Activated T-cell treated with anti-CD3 and anti-CD28 coated beads for 4 hours (primary cell): Measurements from ENCODE around the gene FLRT2.

ENCODE experiments used
- DNase-seq: peaks from one replicate; pipeline ENCODE4 v3.0.0-alpha.2; 2020

The FLRT2 gene

GRCh38 chr14:85601690-85602089, 71.7 kb downstream of the FLRT2 start:
- no peak for DNase-seq

- no peak for DNase-seq
Measured at GRCh38 chr14:85602345-85602744, 72.4 kb downstream of the FLRT2 start.

- DNase-seq: no peak
Measured at GRCh38 chr14:85604021-85604420, 74.1 kb downstream of the FLRT2 start.

- no peak for DNase-seq
Measured at GRCh38 chr14:85604714-85605113, 74.8 kb downstream of the FLRT2 start.

- DNase-seq: no peak
Measured at GRCh38 chr14:85607651-85608081, 77.7 kb downstream of the FLRT2 start.

GRCh38 chr14:85613496-85613895, 83.6 kb downstream of the FLRT2 start:
- no peak for DNase-seq

- no peak for DNase-seq
Measured at GRCh38 chr14:85616386-85616885, 86.5 kb downstream of the FLRT2 start.

- no peak for DNase-seq
Measured at GRCh38 chr14:85616886-85617285, 86.9 kb downstream of the FLRT2 start.

- no peak for DNase-seq
Measured at GRCh38 chr14:85617791-85618190, 87.8 kb downstream of the FLRT2 start.

- DNase-seq: no peak
Measured at GRCh38 chr14:85618390-85618789, 88.4 kb downstream of the FLRT2 start.

GRCh38 chr14:85618978-85619377, 89.0 kb downstream of the FLRT2 start:
- no peak for DNase-seq

- DNase-seq: no peak
Measured at GRCh38 chr14:85619851-85620250, 89.9 kb downstream of the FLRT2 start.

GRCh38 chr14:85620947-85621346, 91.0 kb downstream of the FLRT2 start:
- no peak for DNase-seq

- DNase-seq: no peak
Measured at GRCh38 chr14:85622106-85622505, 92.2 kb downstream of the FLRT2 start.

GRCh38 chr14:85622986-85623685, 93.2 kb downstream of the FLRT2 start:
- no peak for DNase-seq

GRCh38 chr14:85625925-85626585, 96.1 kb downstream of the FLRT2 start:
- no peak for DNase-seq

- no peak for DNase-seq
Measured at GRCh38 chr14:85634205-85634604, 104.3 kb downstream of the FLRT2 start.

- DNase-seq: no peak
Measured at GRCh38 chr14:85644211-85644610, 114.3 kb downstream of the FLRT2 start.

- no peak for DNase-seq
Measured at GRCh38 chr14:85653029-85653428, 123.1 kb downstream of the FLRT2 start.

GRCh38 chr14:85660243-85660922, 130.4 kb downstream of the FLRT2 start:
- DNase-seq: no peak

GRCh38 chr14:85662096-85662495, 132.2 kb downstream of the FLRT2 start:
- no peak for DNase-seq

GRCh38 chr14:85663256-85663655, 133.3 kb downstream of the FLRT2 start:
- no peak for DNase-seq

- DNase-seq: no peak
Measured at GRCh38 chr14:85663667-85664066, 133.7 kb downstream of the FLRT2 start.

GRCh38 chr14:85675957-85676356, 146.0 kb downstream of the FLRT2 start:
- no peak for DNase-seq
